H9 (cell line): ENCODE results near the gene AP3S1. TPM values are rescaled to one million over a fixed set of nuclear protein-coding genes. Genes with fewer than 3 reads are reported as not detected.

Source experiments
- DNase-seq: peaks from one replicate; pipeline ENCODE4 v3.0.0-alpha.2; 2017
- H2AFZ ChIP-seq: one replicate; pipeline ENCODE4 v1.6.1; 2013; ENCODE audit warnings: mild to moderate bottlenecking, low read length, control low read depth, moderate library complexity
- H2AK5ac ChIP-seq: 2 replicates; pipeline ENCODE4 v1.6.1; 2013; ENCODE audit warnings: low read length, control low read depth, mixed read lengths; ENCODE audit not compliant: insufficient read length
- H2BK120ac ChIP-seq: one replicate; pipeline ENCODE4 v1.6.1; 2013; ENCODE audit warnings: low read depth, mild to moderate bottlenecking, low read length, control low read depth, inconsistent platforms; ENCODE audit not compliant: poor library complexity, severe bottlenecking
- H2BK12ac ChIP-seq: 2 replicates; pipeline ENCODE4 v1.6.1; 2013; ENCODE audit warnings: low read length, control low read depth, mixed read lengths, low read depth; ENCODE audit not compliant: insufficient read length
- H2BK15ac ChIP-seq: 2 replicates; pipeline ENCODE4 v1.6.1; 2013; ENCODE audit warnings: low read depth, low read length, control low read depth
- H2BK20ac ChIP-seq: one replicate; pipeline ENCODE4 v1.6.1; 2013; ENCODE audit warnings: low read depth, mild to moderate bottlenecking, low read length, control low read depth, inconsistent platforms; ENCODE audit not compliant: poor library complexity, severe bottlenecking
- H2BK5ac ChIP-seq: 2 replicates; pipeline ENCODE4 v1.6.1; 2013; ENCODE audit warnings: low read length, control low read depth, mixed read lengths; ENCODE audit not compliant: insufficient read length
- H3K14ac ChIP-seq: 2 replicates; pipeline ENCODE4 v1.6.1; 2013; ENCODE audit warnings: low read length, control low read depth; ENCODE audit not compliant: insufficient read depth
- H3K18ac ChIP-seq: 2 replicates; pipeline ENCODE4 v1.6.1; 2013; ENCODE audit warnings: low read depth, mild to moderate bottlenecking, mixed read lengths, low read length, control low read depth; ENCODE audit not compliant: insufficient read length
- H3K23ac ChIP-seq: 2 replicates; pipeline ENCODE4 v1.6.1; 2013; ENCODE audit warnings: low read length, control low read depth, mixed read lengths, low read depth; ENCODE audit not compliant: insufficient read length
- H3K23me2 ChIP-seq: 2 replicates; pipeline ENCODE4 v1.6.1; 2013; ENCODE audit warnings: low read depth, mild to moderate bottlenecking, mixed read lengths, low read length, control low read depth; ENCODE audit not compliant: insufficient read length, poor library complexity, severe bottlenecking
- H3K27ac ChIP-seq: 2 replicates; pipeline ENCODE4 v1.5.1; 2013; ENCODE audit warnings: low read length, control low read depth, mixed read lengths, low read depth; ENCODE audit not compliant: insufficient read length
- H3K27me3 ChIP-seq: 2 replicates; pipeline ENCODE4 v1.6.1; 2013; ENCODE audit warnings: low read length, control low read depth, inconsistent platforms; ENCODE audit not compliant: insufficient read depth
- H3K4ac ChIP-seq: 2 replicates; pipeline ENCODE4 v1.6.1; 2013; ENCODE audit warnings: low read depth, mild to moderate bottlenecking, control low read depth, inconsistent platforms, low read length, moderate library complexity
- H3K4me1 ChIP-seq: 2 replicates; pipeline ENCODE4 v1.6.1; 2013; ENCODE audit warnings: low read length, control low read depth, inconsistent platforms; ENCODE audit not compliant: insufficient read depth
- H3K4me2 ChIP-seq: 2 replicates; pipeline ENCODE4 v1.6.1; 2013; ENCODE audit warnings: low read length, control low read depth, mixed read lengths; ENCODE audit not compliant: insufficient read length, insufficient read depth
- H3K56ac ChIP-seq: 2 replicates; pipeline ENCODE4 v1.6.1; 2013; ENCODE audit warnings: low read depth, mild to moderate bottlenecking, mixed read lengths, low read length, control low read depth; ENCODE audit not compliant: insufficient read length
- H3K79me1 ChIP-seq: 2 replicates; pipeline ENCODE4 v1.6.1; 2013; ENCODE audit warnings: low read depth, mild to moderate bottlenecking, moderate library complexity, low read length, control low read depth, inconsistent platforms; ENCODE audit not compliant: insufficient read depth, poor library complexity, severe bottlenecking
- H3K79me2 ChIP-seq: 2 replicates; pipeline ENCODE4 v1.6.1; 2013; ENCODE audit warnings: low read length, control low read depth, inconsistent platforms; ENCODE audit not compliant: insufficient read depth
- H3K9ac ChIP-seq: 2 replicates; pipeline ENCODE4 v1.6.1; 2013; ENCODE audit warnings: low read length, control low read depth, mixed read lengths; ENCODE audit not compliant: insufficient read length; ENCODE audit errors: extremely low read depth
- H3K9me3 ChIP-seq: one replicate; pipeline ENCODE4 v1.6.1; 2013; ENCODE audit warnings: low read depth, low read length, inconsistent platforms; ENCODE audit not compliant: control insufficient read depth
- H3T11ph ChIP-seq: one replicate; pipeline ENCODE4 v1.6.1; 2013; ENCODE audit warnings: mild to moderate bottlenecking, low read length, control low read depth, inconsistent platforms
- H4K20me1 ChIP-seq: one replicate; pipeline ENCODE4 v1.6.1; 2013; ENCODE audit not compliant: control insufficient read depth, insufficient read length, insufficient read depth
- H4K5ac ChIP-seq: 2 replicates; pipeline ENCODE4 v1.6.1; 2013; ENCODE audit warnings: low read depth, mild to moderate bottlenecking, mixed read lengths, low read length, control low read depth; ENCODE audit not compliant: insufficient read length
- H4K8ac ChIP-seq: replicated peaks from 2 replicates; pipeline ENCODE4 v1.6.1; 2013; ENCODE audit warnings: low read length, control low read depth, mixed read lengths, low read depth; ENCODE audit not compliant: insufficient read length
- H4K91ac ChIP-seq: 2 replicates; pipeline ENCODE4 v1.6.1; 2013; ENCODE audit warnings: low read depth, mild to moderate bottlenecking, moderate library complexity, mixed read lengths, low read length, control low read depth; ENCODE audit not compliant: insufficient read length
- H3K27ac Mint-ChIP-seq, 3 experiments: 2 replicates in 2 of 3; 3 replicates in 1 of 3; pipeline ENCODE4 v1.8.0; 2020 to 2021; ENCODE audit warnings: mixed read lengths in 3 of 3, mild to moderate bottlenecking in 1 of 3, moderate library complexity in 1 of 3
- H3K27me3 Mint-ChIP-seq: 2 replicates; pipeline ENCODE4 v1.8.0; 2021; ENCODE audit warnings: low read depth, mild to moderate bottlenecking, moderate library complexity, mixed read lengths
- H3K36me3 Mint-ChIP-seq, 3 experiments: 2 replicates in 2 of 3; 3 replicates in 1 of 3; pipeline ENCODE4 v1.8.0; 2020 to 2021; ENCODE audit warnings: low read depth in 3 of 3, mixed read lengths in 3 of 3; ENCODE audit not compliant: insufficient read depth in 1 of 3
- H3K4me1 Mint-ChIP-seq, 2 experiments: 2 replicates each; pipeline ENCODE4 v1.8.0; 2020; ENCODE audit warnings: mixed read lengths in 2 of 2
- H3K4me3 Mint-ChIP-seq, 2 experiments: 2 replicates in 1 of 2; 3 replicates in 1 of 2; pipeline ENCODE4 v1.8.0; 2020 to 2021; ENCODE audit warnings: mild to moderate bottlenecking in 2 of 2, mixed read lengths in 2 of 2, moderate library complexity in 1 of 2
- H3K9me3 Mint-ChIP-seq, 2 experiments: 2 replicates in 1 of 2; 3 replicates in 1 of 2; pipeline ENCODE4 v1.8.0; 2020; ENCODE audit warnings: mild to moderate bottlenecking in 2 of 2, mixed read lengths in 2 of 2, moderate library complexity in 1 of 2
- CTCF ChIP-seq: fragments of 200-600 bp; sonication (generic); conservative IDR thresholded peaks from 3 replicates; pipeline ENCODE4 v1.8.0; 2021; ENCODE audit warnings: antibody characterized with exemption, mild to moderate bottlenecking
- WGBS: extraction: QIAGEN DNeasy Blood & Tissue Kit; methylation state at CpG from one replicate; pipeline ENCODE4 v1.1.7; 2013; ENCODE audit warnings: missing lambda C conversion rate, low lambda C conversion rate, mixed read lengths; ENCODE audit not compliant: insufficient read length; ENCODE audit errors: extremely low coverage; 5-methylcytosine and 5-hydroxymethylcytosine counted together
- total RNA-seq: library from RNA; stranded (reverse); gene quantifications from 2 replicates; pipeline ENCODE4 v1.2.1, GENCODE V29; 2021

Gene AP3S1
- total RNA-seq, 1 experiment from 2014 or later, result 78.4 TPM

GRCh38 chr5:115849258-115849798, 7.6 kb downstream of the AP3S1 start:
- Mint-ChIP-seq H3K9me3 (peaks cover 10 to 12% of the 10 kb centered on the region in 2 experiments), H3K27me3 (no peaks in the 10 kb centered on the region), H3K4me1 (peaks cover 15% of the 10 kb centered on the region in 2 experiments), H3K27ac (peak overlapping the region in 2 of 3 experiments; percentile 14 to 18; a peak in 1 of 7 replicates), H3K36me3 (peaks cover 0 to 14% (median 3%) of the 10 kb centered on the region in 3 experiments; a peak in 6 of 7 replicates), H3K4me3 (no peak overlapping the region)
- no peak overlapping the region for H2AFZ ChIP-seq
- H3K56ac ChIP-seq, result no peak overlapping the region
- H2BK20ac ChIP-seq, result no peak overlapping the region
- H2BK12ac ChIP-seq, result no peak overlapping the region
- H3K4ac ChIP-seq, result no peak overlapping the region
- peaks cover 4% of the 10 kb centered on the region; the same call in 1 of the 2 replicates for H3K79me2 ChIP-seq
- H3T11ph ChIP-seq, result no peak overlapping the region
- no peak overlapping the region for H2AK5ac ChIP-seq
- no peaks in the 10 kb centered on the region for H4K20me1 ChIP-seq
- no peak overlapping the region for H2BK5ac ChIP-seq
- H2BK15ac ChIP-seq, result no peak overlapping the region
- no peak overlapping the region for H2BK120ac ChIP-seq
- no peak overlapping the region for H3K23ac ChIP-seq
- no peaks in the 10 kb centered on the region for H3K23me2 ChIP-seq
- no peaks in the 10 kb centered on the region for H3K79me1 ChIP-seq
- no peak overlapping the region for H3K27ac ChIP-seq
- no peak overlapping the region for H3K14ac ChIP-seq
- no peak overlapping the region for H3K4me2 ChIP-seq
- DNase-seq, result no peak
- H4K8ac ChIP-seq, result no peak overlapping the region
- H3K27me3 ChIP-seq, result no peaks in the 10 kb centered on the region
- H4K91ac ChIP-seq, result no peak overlapping the region
- no peak overlapping the region for H4K5ac ChIP-seq
- no peak for TF ChIP-seq CTCF
- H3K18ac ChIP-seq, result no peak overlapping the region
- WGBS, result no CpG with 5 or more reads among the region's 3 CpGs
- no peak overlapping the region for H3K9ac ChIP-seq
- H3K9me3 ChIP-seq, result no peaks in the 10 kb centered on the region
- no peaks in the 10 kb centered on the region; the same call in 1 of the 2 replicates for H3K4me1 ChIP-seq
